OCI-LY1 (cell line): ENCODE measurements around the gene DVL1.

Experiments
- H2AFZ ChIP-seq: fragments of 200-600 bp; sonication (generic), shearing (Covaris generic); 2 replicates; pipeline ENCODE4 v1.6.0; 2014; ENCODE audit warnings: antibody characterized with exemption, mild to moderate bottlenecking, low read length
- H3F3A ChIP-seq: fragments of 200-600 bp; sonication (generic), shearing (Covaris generic); 2 replicates; pipeline ENCODE4 v1.6.0; 2014; ENCODE audit warnings: mild to moderate bottlenecking, antibody characterized with exemption, low read length, moderate library complexity; ENCODE audit not compliant: insufficient read depth
- H3K27ac ChIP-seq: fragments of 200-600 bp; sonication (generic); 2 replicates; pipeline ENCODE4 v1.5.1; 2014; ENCODE audit warnings: low read length, mixed run types, mild to moderate bottlenecking, low read depth; ENCODE audit not compliant: poor library complexity, severe bottlenecking
- H3K27me3 ChIP-seq: fragments of 200-600 bp; sonication (generic); 2 replicates; pipeline ENCODE4 v1.6.0; 2014; ENCODE audit warnings: antibody characterized with exemption, mild to moderate bottlenecking, low read length, moderate library complexity; ENCODE audit not compliant: insufficient read depth
- H3K36me3 ChIP-seq: fragments of 200-600 bp; sonication (generic); 2 replicates; pipeline ENCODE4 v1.6.1; 2014; ENCODE audit warnings: mild to moderate bottlenecking, antibody characterized with exemption, low read length, moderate library complexity, mixed read lengths; ENCODE audit not compliant: insufficient read depth
- H3K4me1 ChIP-seq: fragments of 200-600 bp; sonication (generic); 2 replicates; pipeline ENCODE4 v1.5.1; 2014; ENCODE audit warnings: mild to moderate bottlenecking, low read length, moderate library complexity; ENCODE audit not compliant: insufficient read depth, severe bottlenecking
- H3K4me2 ChIP-seq: fragments of 200-600 bp; sonication (generic), shearing (Covaris generic); 2 replicates; pipeline ENCODE4 v1.6.1; 2014; ENCODE audit warnings: low read length
- H3K4me3 ChIP-seq: fragments of 200-600 bp; sonication (generic); 2 replicates; pipeline ENCODE4 v1.5.1; 2014; ENCODE audit warnings: low read length, low read depth, mild to moderate bottlenecking, mixed read lengths; ENCODE audit not compliant: poor library complexity, severe bottlenecking
- H3K79me2 ChIP-seq: fragments of 200-600 bp; shearing (Covaris generic); 2 replicates; pipeline ENCODE4 v1.6.1; 2016; ENCODE audit warnings: mixed run types, low read length, mixed read lengths; ENCODE audit not compliant: insufficient read depth
- H3K9ac ChIP-seq: fragments of 200-600 bp; sonication (generic), shearing (Covaris generic); 2 replicates; pipeline ENCODE4 v1.6.1; 2014; ENCODE audit warnings: mild to moderate bottlenecking, low read length, mixed read lengths
- H3K9me2 ChIP-seq: fragments of 200-600 bp; sonication (generic), shearing (Covaris generic); 2 replicates; pipeline ENCODE4 v1.6.1; 2014; ENCODE audit warnings: low read depth, mild to moderate bottlenecking, low read length, mixed read lengths
- H3K9me3 ChIP-seq: fragments of 200-600 bp; shearing (Covaris generic); 2 replicates; pipeline ENCODE4 v1.6.1; 2014; ENCODE audit warnings: low read length, mixed read lengths
- H4K20me1 ChIP-seq: fragments of 200-600 bp; sonication (generic), shearing (Covaris generic); 2 replicates; pipeline ENCODE4 v1.6.0; 2016; ENCODE audit warnings: mild to moderate bottlenecking, low read length; ENCODE audit not compliant: insufficient read depth
- EZH2 ChIP-seq: fragments of 200-600 bp; sonication (generic), shearing (Covaris generic); IDR thresholded peaks from 2 replicates; pipeline ENCODE4 v1.8.0; 2017; ENCODE audit warnings: borderline replicate concordance, mixed run types, mild to moderate bottlenecking, antibody characterized with exemption, low read length, moderate library complexity, mixed read lengths
- TF ChIP-seq, protein P1 (sequence below): fragments of 200-600 bp; sonication (generic), shearing (Covaris generic); IDR thresholded peaks from 2 replicates; pipeline ENCODE4 v1.5.1; 2017; ENCODE audit warnings: mild to moderate bottlenecking, antibody characterized with exemption, low read length, moderate library complexity, mixed read lengths

DVL1 gene

DNA sequence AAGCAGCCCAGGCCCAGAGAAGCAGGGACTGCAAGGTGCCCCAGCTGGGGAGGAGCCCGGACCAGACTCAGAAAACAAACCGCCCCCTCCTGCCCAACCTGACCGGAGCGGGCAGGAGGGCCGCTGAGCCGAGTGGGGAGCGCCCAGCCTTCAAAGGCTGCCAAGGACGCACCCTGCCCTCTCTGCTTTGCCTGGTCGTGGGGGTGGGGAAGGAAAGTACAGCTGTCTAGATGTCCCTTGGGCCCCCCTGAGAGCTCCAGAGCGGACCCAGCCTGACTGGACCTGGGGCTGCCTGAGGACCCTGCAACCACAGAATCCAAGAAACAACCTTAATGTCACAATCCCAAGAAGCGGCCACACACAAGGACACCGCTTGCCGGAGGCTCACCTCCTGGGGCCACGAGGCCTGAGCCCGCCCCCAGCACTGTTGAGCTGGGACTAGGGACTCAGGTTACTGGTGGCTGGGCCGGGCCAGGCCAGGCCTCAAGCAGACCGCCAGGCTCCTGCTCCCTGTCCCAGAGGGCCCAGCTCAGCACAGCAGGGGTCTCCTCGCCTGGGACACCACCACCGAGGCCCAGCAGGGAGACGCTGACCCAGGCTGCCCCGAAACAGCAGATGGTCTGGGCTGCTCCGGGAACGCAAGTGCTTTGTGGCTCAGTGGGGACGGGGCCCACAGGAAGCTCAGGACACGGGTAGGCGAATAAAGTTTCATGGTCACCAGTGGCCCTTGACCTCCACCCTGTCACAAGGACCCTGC lies 1.4 kb downstream of the DVL1 start:
- Histone ChIP-seq H2AFZ (no peak overlapping the region), H3K36me3 (no peaks in the 10 kb centered on the region), H3F3A (no peaks in the 10 kb centered on the region; the same call in 1 of the 2 replicates), H4K20me1 (peaks cover 2% of the 10 kb centered on the region; the same call in 1 of the 2 replicates), H3K79me2 (no peaks in the 10 kb centered on the region), H3K4me1 (peaks cover 14% of the 10 kb centered on the region), H3K9me2 (no peaks in the 10 kb centered on the region), H3K9ac (peak overlapping the region; percentile 61; the same call in 1 of the 2 replicates), H3K9me3 (no peaks in the 10 kb centered on the region), H3K27me3 (peaks cover 6% of the 10 kb centered on the region; the same call in 1 of the 2 replicates), H3K4me3 (peak overlapping the region; percentile 68), H3K27ac (no peak overlapping the region), H3K4me2 (peak overlapping the region; percentile 82)
- TF ChIP-seq EZH2 = no peak
- TF ChIP-seq, protein P1, sequence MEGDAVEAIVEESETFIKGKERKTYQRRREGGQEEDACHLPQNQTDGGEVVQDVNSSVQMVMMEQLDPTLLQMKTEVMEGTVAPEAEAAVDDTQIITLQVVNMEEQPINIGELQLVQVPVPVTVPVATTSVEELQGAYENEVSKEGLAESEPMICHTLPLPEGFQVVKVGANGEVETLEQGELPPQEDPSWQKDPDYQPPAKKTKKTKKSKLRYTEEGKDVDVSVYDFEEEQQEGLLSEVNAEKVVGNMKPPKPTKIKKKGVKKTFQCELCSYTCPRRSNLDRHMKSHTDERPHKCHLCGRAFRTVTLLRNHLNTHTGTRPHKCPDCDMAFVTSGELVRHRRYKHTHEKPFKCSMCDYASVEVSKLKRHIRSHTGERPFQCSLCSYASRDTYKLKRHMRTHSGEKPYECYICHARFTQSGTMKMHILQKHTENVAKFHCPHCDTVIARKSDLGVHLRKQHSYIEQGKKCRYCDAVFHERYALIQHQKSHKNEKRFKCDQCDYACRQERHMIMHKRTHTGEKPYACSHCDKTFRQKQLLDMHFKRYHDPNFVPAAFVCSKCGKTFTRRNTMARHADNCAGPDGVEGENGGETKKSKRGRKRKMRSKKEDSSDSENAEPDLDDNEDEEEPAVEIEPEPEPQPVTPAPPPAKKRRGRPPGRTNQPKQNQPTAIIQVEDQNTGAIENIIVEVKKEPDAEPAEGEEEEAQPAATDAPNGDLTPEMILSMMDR = no peak

DNA sequence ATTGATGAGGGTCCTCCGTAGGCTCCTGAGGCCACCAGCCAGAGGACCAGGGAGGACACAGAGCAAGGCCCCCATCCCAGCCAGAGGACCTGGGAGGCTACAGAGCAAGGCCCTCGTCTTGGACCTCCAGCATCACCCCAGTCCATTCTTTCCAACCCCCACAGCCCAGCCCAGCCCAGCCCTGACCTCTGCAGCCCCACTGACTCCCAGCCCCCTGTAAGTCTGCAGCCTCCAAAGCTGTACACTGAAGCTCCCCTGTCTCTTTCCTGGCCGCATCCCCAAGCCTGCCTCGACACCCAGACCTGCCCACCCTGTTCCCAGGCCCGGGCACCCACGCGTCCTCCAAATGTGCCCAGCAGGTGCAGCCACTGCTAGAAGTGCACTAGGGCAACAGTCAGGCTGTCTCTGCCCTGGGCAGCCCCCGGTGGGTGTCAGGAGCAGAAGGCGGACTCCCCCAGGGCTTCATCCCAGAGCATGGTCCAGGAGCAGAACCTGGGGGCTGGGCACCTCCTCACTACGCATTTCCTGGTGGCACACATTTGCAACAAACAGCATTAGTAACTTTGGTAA lies 2.1 kb downstream of the DVL1 start:
- Histone ChIP-seq H3K27ac (no peak overlapping the region), H3K79me2 (no peaks in the 10 kb centered on the region), H3K9ac (no peak overlapping the region), H4K20me1 (peaks cover 2% of the 10 kb centered on the region; the same call in 1 of the 2 replicates), H3K4me1 (peaks cover 14% of the 10 kb centered on the region), H2AFZ (no peak overlapping the region), H3K4me3 (peak overlapping the region; percentile 68), H3K27me3 (no peaks in the 10 kb centered on the region; the same call in 1 of the 2 replicates), H3K9me2 (no peaks in the 10 kb centered on the region), H3F3A (no peaks in the 10 kb centered on the region), H3K36me3 (no peaks in the 10 kb centered on the region), H3K9me3 (no peaks in the 10 kb centered on the region), H3K4me2 (peak overlapping the region; percentile 82; the same call in 1 of the 2 replicates)
- no peak for TF ChIP-seq EZH2
- TF ChIP-seq, protein P1 = no peak

DNA sequence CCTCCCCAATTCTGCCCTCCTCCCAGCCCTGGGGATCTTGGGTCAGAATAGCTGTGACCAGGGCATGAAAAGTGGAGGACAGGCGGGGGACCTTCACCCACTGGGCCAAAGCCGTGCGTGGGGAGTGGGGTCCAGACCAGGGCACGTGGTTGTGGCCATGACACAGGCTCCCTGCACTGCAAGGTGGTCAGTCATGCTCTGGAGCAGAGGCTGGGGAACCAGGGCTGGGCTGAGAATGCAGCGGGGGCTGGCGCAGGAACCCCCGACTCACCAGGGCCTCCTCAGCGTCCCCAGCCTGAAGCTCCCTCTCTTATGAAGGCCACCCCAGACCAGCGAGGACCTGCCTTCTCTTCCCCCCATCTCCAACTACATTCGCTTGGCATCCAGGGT lies 2.7 kb downstream of the DVL1 start:
- Histone ChIP-seq H3F3A (no peaks in the 10 kb centered on the region), H3K9me3 (no peaks in the 10 kb centered on the region), H3K4me3 (no peak overlapping the region), H3K79me2 (no peaks in the 10 kb centered on the region), H3K9ac (no peak overlapping the region), H3K36me3 (no peaks in the 10 kb centered on the region; the same call in 1 of the 2 replicates), H3K4me1 (peaks cover 14% of the 10 kb centered on the region), H4K20me1 (peaks cover 2% of the 10 kb centered on the region; the same call in 1 of the 2 replicates), H2AFZ (no peak overlapping the region), H3K4me2 (no peak overlapping the region), H3K9me2 (no peaks in the 10 kb centered on the region), H3K27ac (no peak overlapping the region), H3K27me3 (no peaks in the 10 kb centered on the region; the same call in 1 of the 2 replicates)
- TF ChIP-seq, protein P1 = no peak
- TF ChIP-seq EZH2 = no peak
